Endothelial cell of umbilical vein (primary cell): ENCODE results near the gene PHC3. TPM values are rescaled to one million over a fixed set of nuclear protein-coding genes. Genes with fewer than 3 reads are reported as not detected.

Experiments used
- BruUV-seq: library from RNA; stranded (reverse); fragments of 400-500 nt; replicated peaks from 2 replicates; lab custom pipeline; 2021; lab: Mats Ljungman, UMichigan
- CTCF ChIA-PET: fragments of 300-600, 350-600 bp; sonication (Branson Sonifier 250); formaldehyde crosslinking; loops from one replicate; lab custom pipeline; 2021; ENCODE audit warnings: antibody characterized with exemption, inconsistent platforms; lab: Charles Lee
- POLR2A ChIA-PET: fragments of 300-600, 350-600 bp; sonication (Branson Sonifier 250); formaldehyde crosslinking; loops from one replicate; lab custom pipeline; 2021; ENCODE audit warnings: antibody characterized with exemption, inconsistent platforms; lab: Charles Lee
- DNase-seq: peaks from one replicate; pipeline ENCODE4 v3.0.0-alpha.2; 2011; ENCODE audit warnings: low read depth, low spot score
- FAIRE-seq: peaks from 2 replicates; lab custom pipeline; 2011; peaks lifted over from hg19 to GRCh38; lab: Jason Lieb, UNC
- H2AFZ ChIP-seq: 2 replicates; pipeline ENCODE4 v1.6.0; 2012; ENCODE audit warnings: low read depth, low read length, control low read depth, inconsistent platforms
- H3K27ac ChIP-seq: 2 replicates; pipeline ENCODE4 v1.5.1; 2011; ENCODE audit warnings: low read depth, mild to moderate bottlenecking, control low read depth, low read length, moderate library complexity; ENCODE audit not compliant: insufficient read depth
- H3K27me3 ChIP-seq, 2 experiments: 2 replicates each; pipeline versions ENCODE4 v1.6.0 to v1.6.1; 2011; ENCODE audit warnings: low read length in 2 of 2, mixed read lengths in 1 of 2; ENCODE audit not compliant: control insufficient read depth in 2 of 2, insufficient read depth in 2 of 2
- H3K36me3 ChIP-seq, 2 experiments: 2 replicates in 1 of 2; 3 replicates in 1 of 2; pipeline ENCODE4 v1.5.1; 2011; ENCODE audit warnings: low read length in 2 of 2, mild to moderate bottlenecking in 1 of 2, moderate library complexity in 1 of 2; ENCODE audit not compliant: control insufficient read depth in 2 of 2, insufficient read depth in 2 of 2; ENCODE audit errors: extremely low read depth in 1 of 2
- H3K4me1 ChIP-seq: 3 replicates; pipeline ENCODE4 v1.5.1; 2011; ENCODE audit warnings: mild to moderate bottlenecking, low read length; ENCODE audit not compliant: control insufficient read depth, insufficient read depth; ENCODE audit errors: extremely low read depth
- H3K4me2 ChIP-seq: 2 replicates; pipeline ENCODE4 v1.6.1; 2011; ENCODE audit warnings: low read length, control low read depth, mixed read lengths; ENCODE audit not compliant: insufficient read depth
- H3K4me3 ChIP-seq, 3 experiments: fragments of 200-600 bp in 1 of 3; sonication (generic), shearing (Covaris generic) in 1 of 3; replicated peaks in 1 of 3; 2 replicates each; pipeline ENCODE4 v1.5.1; 2011 to 2016; ENCODE audit warnings: control low read depth in 3 of 3, low read length in 3 of 3, mild to moderate bottlenecking in 2 of 3, inconsistent platforms in 1 of 3, low read depth in 1 of 3, moderate library complexity in 1 of 3; ENCODE audit not compliant: insufficient read depth in 1 of 3
- H3K79me2 ChIP-seq: 2 replicates; pipeline ENCODE4 v1.6.0; 2012; ENCODE audit warnings: low read length, inconsistent platforms; ENCODE audit not compliant: control insufficient read depth, insufficient read depth
- H3K9ac ChIP-seq: replicated peaks from 2 replicates; pipeline ENCODE3; 2011; ENCODE audit warnings: low read length, control low read depth; ENCODE audit not compliant: insufficient read depth; ENCODE audit errors: extremely low read depth
- H3K9me1 ChIP-seq: replicated peaks from 3 replicates; pipeline ENCODE4 v1.6.0; 2011; ENCODE audit warnings: mild to moderate bottlenecking, low read length; ENCODE audit not compliant: control insufficient read depth, insufficient read depth; ENCODE audit errors: extremely low read depth
- H3K9me3 ChIP-seq: replicated peaks from 2 replicates; pipeline ENCODE4 v1.5.1; 2012; ENCODE audit warnings: low read length, inconsistent platforms; ENCODE audit not compliant: control insufficient read depth, insufficient read depth
- H4K20me1 ChIP-seq: replicated peaks from 2 replicates; pipeline ENCODE3; 2011; ENCODE audit warnings: mild to moderate bottlenecking, low read length; ENCODE audit not compliant: control insufficient read depth, insufficient read depth; ENCODE audit errors: extremely low read depth
- CTCF ChIP-seq, 2 donors: IDR thresholded peaks; 1 replicate in 1 of 2; 2 replicates in 1 of 2; pipeline ENCODE4 v1.5.1; 2011; ENCODE audit warnings: low read length in 2 of 2, mild to moderate bottlenecking in 2 of 2, moderate library complexity in 2 of 2, control low read depth in 1 of 2, inconsistent platforms in 1 of 2, low read depth in 1 of 2; ENCODE audit not compliant: insufficient read depth in 1 of 2; ENCODE audit errors: extremely low read depth in 1 of 2
- EZH2 ChIP-seq: IDR thresholded peaks from 2 replicates; pipeline ENCODE4 v1.6.1; 2012; ENCODE audit warnings: borderline replicate concordance, low read depth, mild to moderate bottlenecking, moderate library complexity, low read length, inconsistent platforms; ENCODE audit not compliant: severe bottlenecking
- FOS ChIP-seq: IDR thresholded peaks from 2 replicates; pipeline ENCODE4 v1.6.1; 2011; ENCODE audit warnings: mild to moderate bottlenecking, low read length, moderate library complexity, borderline replicate concordance; ENCODE audit not compliant: insufficient read depth
- GATA2 ChIP-seq: IDR thresholded peaks from 2 replicates; pipeline ENCODE4 v1.7.0; 2011; ENCODE audit warnings: low read depth, mild to moderate bottlenecking, moderate library complexity, mixed read lengths, low read length; ENCODE audit not compliant: insufficient read length, insufficient read depth
- JUN ChIP-seq: IDR thresholded peaks from 2 replicates; pipeline ENCODE4 v1.6.1; 2011; ENCODE audit warnings: borderline replicate concordance, low read depth; ENCODE audit not compliant: insufficient read length, insufficient read depth
- MAX ChIP-seq: IDR thresholded peaks from 2 replicates; pipeline ENCODE4 v1.6.1; 2011; ENCODE audit not compliant: insufficient read depth, insufficient read length
- MYC ChIP-seq: IDR thresholded peaks from one replicate; pipeline ENCODE4 v1.6.1; 2011; ENCODE audit warnings: mild to moderate bottlenecking, low read depth, low read length
- POLR2A ChIP-seq: IDR thresholded peaks from 2 replicates; pipeline ENCODE4 v1.6.1; 2012; ENCODE audit warnings: low read depth, mild to moderate bottlenecking, control low read depth, low read length
- POLR2AphosphoS5 ChIP-seq: IDR thresholded peaks from 2 replicates; pipeline ENCODE4 v1.6.1; 2012; ENCODE audit warnings: low read depth, mild to moderate bottlenecking, control low read depth, low read length, moderate library complexity; ENCODE audit not compliant: insufficient read depth
- dilution Hi-C: fragments of 300-500 bp; cut with MboI; formaldehyde crosslinking; loops from one replicate; pipeline ENCODE4 v1.15.0; 2019; ENCODE audit warnings: low sequenced_read_pairs; ENCODE audit not compliant: extremely low pct_ligation_motif_present
- intact Hi-C: fragments of 100-400 bp; cut with micrococcal nuclease; formaldehyde crosslinking; loops from one replicate; pipeline ENCODE4 v1.10.0; 2022
- polyA plus RNA-seq, 4 experiments: library from polyadenylated mRNA; depleted of rRNA in 3 of 4; stranded (reverse) in 3 of 4; unstranded in 1 of 4; fragments of >200 nt; gene quantifications; 2 replicates each; pipeline versions ENCODE4 v1.2.1 to v1.2.3, GENCODE V29; 2011 to 2012; ENCODE audit warnings: missing spikeins in 1 of 4
- total RNA-seq: library from RNA; stranded (reverse); gene quantifications from 2 replicates; pipeline ENCODE4 v1.2.3, GENCODE V29; 2021

Gene PHC3
- total and polyA plus RNA-seq, 2 donors (not counting 3 experiments of a cell fraction or from before 2014, with no cell fraction given) = 35.7 to 45.8 TPM

GRCh38 chr3:170056710-170057454, 124.7 kb downstream of the PHC3 start:
- POLR2A ChIA-PET = no interaction called here
- no TSS peak for BruUV-seq

More at GRCh38 chr3:170056710-170057454, 124.7 kb downstream of the PHC3 start:
- Histone ChIP-seq H3K9ac (no peak overlapping the region), H3K4me2 (no peak overlapping the region), H4K20me1 (no peaks in the 10 kb centered on the region), H3K79me2 (no peaks in the 10 kb centered on the region), H3K36me3 (no peaks in the 10 kb centered on the region), H2AFZ (no peak overlapping the region), H3K9me3 (no peaks in the 10 kb centered on the region), H3K27ac (no peak overlapping the region), H3K27me3 (no peaks in the 10 kb centered on the region), H3K9me1 (no peaks in the 10 kb centered on the region), H3K4me3 (no peak overlapping the region), H3K4me1 (no peaks in the 10 kb centered on the region)
- dilution Hi-C loops = no loop called here
- CTCF ChIA-PET = interaction anchor here (1.4 kb wide), 1 partner anchor 20 kb away, joined by 3 read pairs; no protein-coding TSS in a partner anchor
- TF ChIP-seq EZH2 (no peak), POLR2AphosphoS5 (no peak), POLR2A (no peak), FOS (no peak), MAX (no peak), JUN (no peak), MYC (no peak), GATA2 (no peak), CTCF (IDR thresholded peaks at IDR 0.05; ENCODE audit: extremely low read depth in 1 of 2, insufficient read depth in 1 of 2, low read depth in 1 of 2, low read length in 2 of 2) (no peak)
- intact Hi-C loops = no loop called here
- DNase-seq (no peak), FAIRE-seq (no peak)
